Hepatocyte (in vitro differentiated cells): Measurements from ENCODE around the gene IRF2BP1. TPM values are rescaled to one million over a fixed set of nuclear protein-coding genes. Genes with fewer than 3 reads are reported as not detected.

ENCODE experiments used
- DNase-seq: peaks from one replicate; pipeline ENCODE4 v3.0.0-alpha.2; 2016; ENCODE audit warnings: low spot score
- H2AFZ ChIP-seq: fragments of 200-600 bp; sonication (generic); 2 replicates; pipeline ENCODE4 v1.6.0; 2016; ENCODE audit warnings: antibody characterized with exemption, mild to moderate bottlenecking
- H3K27ac ChIP-seq: fragments of 200-600 bp; sonication (generic); 2 replicates; pipeline ENCODE4 v1.5.1; 2016; ENCODE audit warnings: mild to moderate bottlenecking
- H3K27me3 ChIP-seq: fragments of 200-600 bp; sonication (generic); 2 replicates; pipeline ENCODE4 v1.6.1; 2016
- H3K36me3 ChIP-seq: fragments of 200-600 bp; sonication (generic); replicated peaks from 2 replicates; pipeline ENCODE4 v1.5.1; 2016; ENCODE audit warnings: low read depth; ENCODE audit not compliant: insufficient read depth
- H3K4me1 ChIP-seq: fragments of 200-600 bp; sonication (generic); 2 replicates; pipeline ENCODE4 v1.5.1; 2016; ENCODE audit warnings: mild to moderate bottlenecking, moderate library complexity; ENCODE audit not compliant: insufficient read depth
- H3K4me2 ChIP-seq: fragments of 200-600 bp; sonication (generic); 2 replicates; pipeline ENCODE4 v1.6.0; 2016
- H3K4me3 ChIP-seq: fragments of 200-600 bp; sonication (generic); 2 replicates; pipeline ENCODE4 v1.5.1; 2016; ENCODE audit warnings: mild to moderate bottlenecking
- H3K79me2 ChIP-seq: fragments of 200-600 bp; sonication (generic); 2 replicates; pipeline ENCODE4 v1.6.0; 2017; ENCODE audit warnings: mild to moderate bottlenecking
- H3K9me2 ChIP-seq: fragments of 200-600 bp; sonication (generic); replicated peaks from 2 replicates; pipeline ENCODE4 v1.6.0; 2017; ENCODE audit warnings: mild to moderate bottlenecking; ENCODE audit not compliant: insufficient read depth
- H3K9me3 ChIP-seq: fragments of 200-600 bp; sonication (generic); 2 replicates; pipeline ENCODE4 v1.5.1; 2016; ENCODE audit warnings: low read depth, mild to moderate bottlenecking
- H4K20me1 ChIP-seq: fragments of 200-600 bp; sonication (generic); 2 replicates; pipeline ENCODE4 v1.6.0; 2016; ENCODE audit warnings: mild to moderate bottlenecking; ENCODE audit not compliant: insufficient read depth, poor library complexity, severe bottlenecking
- EZH2 ChIP-seq: fragments of 200-600 bp; sonication (generic); IDR thresholded peaks from 2 replicates; pipeline ENCODE4 v1.6.1; 2016; ENCODE audit warnings: antibody characterized with exemption, mild to moderate bottlenecking, borderline replicate concordance
- EZH2phosphoT487 ChIP-seq: fragments of 200-600 bp; sonication (generic); IDR thresholded peaks from one replicate; pipeline ENCODE4 v1.6.1; 2018; ENCODE audit warnings: antibody characterized with exemption, mild to moderate bottlenecking, low read depth, moderate library complexity; ENCODE audit not compliant: unreplicated experiment, severe bottlenecking
- WGBS: methylation state at CpG from one replicate; pipeline ENCODE4 v1.1.6; 2016; ENCODE audit warnings: low lambda C conversion rate; ENCODE audit errors: missing lambda C conversion rate; 5-methylcytosine and 5-hydroxymethylcytosine counted together
- polyA plus RNA-seq: library from polyadenylated mRNA; unstranded; fragments of >200 nt; fragmentation: Nextera tagmentation; extraction: Ambion mirVana; gene quantifications from 2 replicates; pipeline ENCODE4 v1.2.1, GENCODE V29; 2016
- total RNA-seq: library from RNA; depleted of rRNA; stranded (reverse); fragments of >200 nt; gene quantifications from 2 replicates; pipeline ENCODE4 v1.2.3, GENCODE V29; 2014
- TF ChIP-seq, protein P1 (sequence below): fragments of 200-600 bp; sonication (generic); IDR thresholded peaks from 2 replicates; pipeline ENCODE4 v1.5.1; 2016; ENCODE audit warnings: antibody characterized with exemption, mild to moderate bottlenecking; ENCODE audit not compliant: poor library complexity

Gene IRF2BP1
- total and polyA plus RNA-seq, 2 experiments from 2014 or later, result 11.5 to 25.2 TPM

DNA sequence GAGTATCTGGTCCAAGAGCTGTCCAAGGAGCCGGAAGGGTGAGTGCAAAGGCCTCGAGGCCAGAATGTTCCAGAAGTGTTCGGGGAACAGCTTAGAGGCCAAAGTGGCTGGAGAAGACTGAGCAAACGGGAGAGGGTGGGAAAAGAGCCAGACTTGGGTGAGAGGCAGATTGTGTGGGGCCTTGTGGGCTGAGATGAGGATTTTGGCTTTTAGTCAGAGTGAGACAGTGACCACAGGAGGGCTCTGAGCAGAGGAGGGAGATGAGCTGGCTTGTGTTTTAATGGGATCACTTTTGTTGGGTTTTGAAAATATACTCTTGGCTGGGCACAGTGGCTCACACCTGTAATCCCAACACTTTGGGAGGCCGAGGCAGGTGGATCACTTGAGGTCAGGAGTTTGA is 23.0 kb upstream of the IRF2BP1 start:
- no peaks in the 10 kb centered on the region for H3K36me3 ChIP-seq
- no peaks in the 10 kb centered on the region for H3K27me3 ChIP-seq
- H3K79me2 ChIP-seq, result no peaks in the 10 kb centered on the region
- no peak for TF ChIP-seq EZH2
- TF ChIP-seq, protein P1, sequence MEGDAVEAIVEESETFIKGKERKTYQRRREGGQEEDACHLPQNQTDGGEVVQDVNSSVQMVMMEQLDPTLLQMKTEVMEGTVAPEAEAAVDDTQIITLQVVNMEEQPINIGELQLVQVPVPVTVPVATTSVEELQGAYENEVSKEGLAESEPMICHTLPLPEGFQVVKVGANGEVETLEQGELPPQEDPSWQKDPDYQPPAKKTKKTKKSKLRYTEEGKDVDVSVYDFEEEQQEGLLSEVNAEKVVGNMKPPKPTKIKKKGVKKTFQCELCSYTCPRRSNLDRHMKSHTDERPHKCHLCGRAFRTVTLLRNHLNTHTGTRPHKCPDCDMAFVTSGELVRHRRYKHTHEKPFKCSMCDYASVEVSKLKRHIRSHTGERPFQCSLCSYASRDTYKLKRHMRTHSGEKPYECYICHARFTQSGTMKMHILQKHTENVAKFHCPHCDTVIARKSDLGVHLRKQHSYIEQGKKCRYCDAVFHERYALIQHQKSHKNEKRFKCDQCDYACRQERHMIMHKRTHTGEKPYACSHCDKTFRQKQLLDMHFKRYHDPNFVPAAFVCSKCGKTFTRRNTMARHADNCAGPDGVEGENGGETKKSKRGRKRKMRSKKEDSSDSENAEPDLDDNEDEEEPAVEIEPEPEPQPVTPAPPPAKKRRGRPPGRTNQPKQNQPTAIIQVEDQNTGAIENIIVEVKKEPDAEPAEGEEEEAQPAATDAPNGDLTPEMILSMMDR, result no peak
- TF ChIP-seq EZH2phosphoT487, result no peak
- WGBS, result 75% methylated on average over 5 of the region's 5 CpGs
- no peaks in the 10 kb centered on the region for H4K20me1 ChIP-seq
- DNase-seq, result no peak
- H3K9me3 ChIP-seq, result no peaks in the 10 kb centered on the region
- H3K27ac ChIP-seq, result no peak overlapping the region
- no peak overlapping the region for H3K4me2 ChIP-seq
- no peaks in the 10 kb centered on the region for H3K4me1 ChIP-seq
- H3K9me2 ChIP-seq, result no peaks in the 10 kb centered on the region
- H2AFZ ChIP-seq, result no peak overlapping the region
- H3K4me3 ChIP-seq, result no peak overlapping the region

DNA sequence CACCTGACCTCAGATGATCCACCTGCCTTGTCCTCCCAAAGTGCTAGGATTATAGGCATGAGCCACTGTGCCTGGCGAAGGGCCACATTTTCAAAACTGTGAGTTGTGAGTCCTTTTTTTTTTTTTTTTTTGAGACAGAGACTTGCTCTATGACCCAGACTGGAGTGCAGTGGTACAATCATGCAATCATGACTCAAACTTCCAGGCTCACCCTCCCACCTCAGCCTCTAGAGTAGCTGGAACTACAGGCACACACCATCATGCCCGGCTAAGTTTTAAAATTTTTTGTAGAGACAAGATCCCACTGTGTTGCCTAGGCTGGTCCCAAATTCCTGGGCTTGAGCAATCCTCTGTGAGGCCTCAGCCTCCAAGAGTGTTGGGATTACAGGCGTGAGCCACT is 20.3 kb upstream of the IRF2BP1 start:
- Histone ChIP-seq H3K4me2 (no peak overlapping the region), H3K36me3 (no peaks in the 10 kb centered on the region), H2AFZ (no peak overlapping the region), H3K4me1 (peaks cover 8% of the 10 kb centered on the region), H3K9me3 (no peaks in the 10 kb centered on the region), H4K20me1 (no peaks in the 10 kb centered on the region), H3K27ac (no peak overlapping the region), H3K79me2 (peaks cover 5% of the 10 kb centered on the region), H3K4me3 (no peak overlapping the region), H3K27me3 (no peaks in the 10 kb centered on the region), H3K9me2 (no peaks in the 10 kb centered on the region)
- WGBS, result 87% methylated on average over 3 of the region's 3 CpGs
- TF ChIP-seq, protein P1, result no peak
- TF ChIP-seq EZH2phosphoT487, result no peak
- no peak for TF ChIP-seq EZH2
- DNase-seq, result no peak

GRCh38 chr19:45905011-45905410 is 19.1 kb upstream of the IRF2BP1 start:
- TF ChIP-seq EZH2phosphoT487, result no peak
- TF ChIP-seq, protein P1, result no peak
- no peak for TF ChIP-seq EZH2
- Histone ChIP-seq H3K9me2 (no peaks in the 10 kb centered on the region), H3K4me1 (peaks cover 17% of the 10 kb centered on the region), H3K9me3 (no peaks in the 10 kb centered on the region), H2AFZ (no peak overlapping the region), H3K27ac (no peak overlapping the region), H4K20me1 (peaks cover 6% of the 10 kb centered on the region), H3K27me3 (no peaks in the 10 kb centered on the region), H3K4me2 (no peak overlapping the region), H3K36me3 (no peaks in the 10 kb centered on the region), H3K4me3 (no peak overlapping the region), H3K79me2 (peaks cover 17% of the 10 kb centered on the region)
- no peak for DNase-seq
- 86% methylated on average over 10 of the region's 10 CpGs for WGBS
